SK-N-SH treated with all-trans-retinoic acid at 6 μM for 48 hours (cell line): Measurements from ENCODE around the gene RASAL1.

Experiments
- ATAC-seq: fragments of 200-7000 bp; cut with Tn5 transposase; 3 replicates; pipeline ENCODE4 v1.9.1; 2020; ENCODE audit warnings: mild to moderate bottlenecking, moderate library complexity
- ARNTL ChIP-seq: fragments of 450-650 bp; formaldehyde crosslinking; IDR thresholded peaks from 2 replicates; pipeline ENCODE4 v1.5.0; 2020; ENCODE audit warnings: low read depth, mild to moderate bottlenecking, moderate library complexity, borderline replicate concordance
- BACH2 ChIP-seq: fragments of 250-450 bp; sonication (Bioruptor Pico); IDR thresholded peaks from 2 replicates; pipeline ENCODE4 v1.9.0; 2021; ENCODE audit warnings: mild to moderate bottlenecking, borderline replicate concordance
- CSDC2 ChIP-seq: fragments of 250-450 bp; sonication (Bioruptor Pico); IDR thresholded peaks from 2 replicates; pipeline ENCODE4 v1.5.0; 2020; ENCODE audit warnings: mild to moderate bottlenecking, moderate library complexity
- ESRRG ChIP-seq: fragments of 250-450 bp; sonication (Bioruptor Pico); IDR thresholded peaks from 2 replicates; pipeline ENCODE4 v1.6.1; 2021; ENCODE audit warnings: mild to moderate bottlenecking
- GLIS3 ChIP-seq: fragments of 250-450 bp; sonication (Bioruptor Pico); IDR thresholded peaks from 2 replicates; pipeline ENCODE4 v1.5.0; 2020; ENCODE audit warnings: mild to moderate bottlenecking, moderate library complexity
- ISL1 ChIP-seq: fragments of 250-450 bp; sonication (Bioruptor Pico); IDR thresholded peaks from 2 replicates; pipeline ENCODE4 v2.1.2; 2022; ENCODE audit warnings: mild to moderate bottlenecking, moderate library complexity
- OSR1 ChIP-seq: fragments of 250-450 bp; sonication (Bioruptor Pico); IDR thresholded peaks from 2 replicates; pipeline ENCODE4 v1.8.0; 2022; ENCODE audit warnings: moderate library complexity, mild to moderate bottlenecking, inconsistent platforms
- PPARA ChIP-seq: fragments of 250-450 bp; sonication (Bioruptor Pico); IDR thresholded peaks from 2 replicates; pipeline ENCODE4 v1.5.0; 2020; ENCODE audit warnings: mild to moderate bottlenecking, borderline replicate concordance
- RARB ChIP-seq: fragments of 250-450 bp; sonication (Bioruptor Pico); IDR thresholded peaks from 2 replicates; pipeline ENCODE4 v1.8.0; 2021; ENCODE audit warnings: mild to moderate bottlenecking, moderate library complexity
- SNAI2 ChIP-seq: fragments of 250-450 bp; sonication (Bioruptor Pico); IDR thresholded peaks from 2 replicates; pipeline ENCODE4 v1.5.0; 2020; ENCODE audit warnings: mild to moderate bottlenecking, moderate library complexity
- TOX ChIP-seq: fragments of 250-450 bp; sonication (Bioruptor Pico); IDR thresholded peaks from 2 replicates; pipeline ENCODE4 v1.8.0; 2021; ENCODE audit warnings: mild to moderate bottlenecking, moderate library complexity, borderline replicate concordance
- ZFP30 ChIP-seq: fragments of 450-650 bp; formaldehyde crosslinking; IDR thresholded peaks from 2 replicates; pipeline ENCODE4 v1.5.0; 2022; ENCODE audit warnings: mild to moderate bottlenecking, moderate library complexity
- ZNF565 ChIP-seq: fragments of 450-650 bp; formaldehyde crosslinking; conservative IDR thresholded peaks from 2 replicates; pipeline ENCODE4 v1.5.0; 2020; ENCODE audit warnings: low read depth, mild to moderate bottlenecking, moderate library complexity
- ZNF70 ChIP-seq: fragments of 450-650 bp; formaldehyde crosslinking; IDR thresholded peaks from 2 replicates; pipeline ENCODE4 v1.5.0; 2020; ENCODE audit warnings: mild to moderate bottlenecking, moderate library complexity
- ZNF8 ChIP-seq: fragments of 450-650 bp; formaldehyde crosslinking; IDR thresholded peaks from 2 replicates; pipeline ENCODE4 v1.5.0; 2020; ENCODE audit warnings: mild to moderate bottlenecking, moderate library complexity
- TF ChIP-seq, protein P1 (sequence below): fragments of 250-450 bp; sonication (Bioruptor Pico); IDR thresholded peaks from 2 replicates; pipeline ENCODE4 v1.5.0; 2020; ENCODE audit warnings: mild to moderate bottlenecking, moderate library complexity
- TF ChIP-seq, protein P2 (sequence below): fragments of 250-450 bp; sonication (Bioruptor Pico); IDR thresholded peaks from 2 replicates; pipeline ENCODE4 v1.5.1; 2020; ENCODE audit warnings: low read depth, mild to moderate bottlenecking, moderate library complexity
- TF ChIP-seq, protein P3 (sequence below): fragments of 250-450 bp; sonication (Bioruptor Pico); IDR thresholded peaks from 2 replicates; pipeline ENCODE4 v1.8.0; 2020; ENCODE audit warnings: mild to moderate bottlenecking, moderate library complexity, borderline replicate concordance
- TF ChIP-seq, protein P4 (sequence below): fragments of 250-450 bp; sonication (Bioruptor Pico); IDR thresholded peaks from 2 replicates; pipeline ENCODE4 v1.5.1; 2021; ENCODE audit warnings: mild to moderate bottlenecking, moderate library complexity

Gene RASAL1

DNA sequence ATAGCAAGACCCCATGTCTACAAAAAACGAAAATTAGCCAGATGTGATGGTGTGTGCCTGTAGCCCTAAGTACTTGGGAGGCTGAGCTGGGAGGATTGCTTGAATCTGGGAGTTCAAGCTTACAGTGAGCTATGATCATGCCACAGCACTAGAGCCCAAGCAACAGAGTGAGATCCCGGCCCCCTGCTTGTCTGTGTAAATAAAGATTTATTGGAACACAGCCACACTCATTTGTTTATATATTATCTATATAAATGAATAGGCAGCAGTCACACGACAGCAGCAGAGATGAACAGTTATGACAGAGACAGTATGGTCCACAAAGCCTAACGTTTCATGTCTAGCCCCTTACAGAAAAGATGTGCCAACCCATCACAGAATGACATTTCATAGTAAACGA is 34.9 kb upstream of the RASAL1 start:
- no peak for ATAC-seq
- TF ChIP-seq, protein P1, sequence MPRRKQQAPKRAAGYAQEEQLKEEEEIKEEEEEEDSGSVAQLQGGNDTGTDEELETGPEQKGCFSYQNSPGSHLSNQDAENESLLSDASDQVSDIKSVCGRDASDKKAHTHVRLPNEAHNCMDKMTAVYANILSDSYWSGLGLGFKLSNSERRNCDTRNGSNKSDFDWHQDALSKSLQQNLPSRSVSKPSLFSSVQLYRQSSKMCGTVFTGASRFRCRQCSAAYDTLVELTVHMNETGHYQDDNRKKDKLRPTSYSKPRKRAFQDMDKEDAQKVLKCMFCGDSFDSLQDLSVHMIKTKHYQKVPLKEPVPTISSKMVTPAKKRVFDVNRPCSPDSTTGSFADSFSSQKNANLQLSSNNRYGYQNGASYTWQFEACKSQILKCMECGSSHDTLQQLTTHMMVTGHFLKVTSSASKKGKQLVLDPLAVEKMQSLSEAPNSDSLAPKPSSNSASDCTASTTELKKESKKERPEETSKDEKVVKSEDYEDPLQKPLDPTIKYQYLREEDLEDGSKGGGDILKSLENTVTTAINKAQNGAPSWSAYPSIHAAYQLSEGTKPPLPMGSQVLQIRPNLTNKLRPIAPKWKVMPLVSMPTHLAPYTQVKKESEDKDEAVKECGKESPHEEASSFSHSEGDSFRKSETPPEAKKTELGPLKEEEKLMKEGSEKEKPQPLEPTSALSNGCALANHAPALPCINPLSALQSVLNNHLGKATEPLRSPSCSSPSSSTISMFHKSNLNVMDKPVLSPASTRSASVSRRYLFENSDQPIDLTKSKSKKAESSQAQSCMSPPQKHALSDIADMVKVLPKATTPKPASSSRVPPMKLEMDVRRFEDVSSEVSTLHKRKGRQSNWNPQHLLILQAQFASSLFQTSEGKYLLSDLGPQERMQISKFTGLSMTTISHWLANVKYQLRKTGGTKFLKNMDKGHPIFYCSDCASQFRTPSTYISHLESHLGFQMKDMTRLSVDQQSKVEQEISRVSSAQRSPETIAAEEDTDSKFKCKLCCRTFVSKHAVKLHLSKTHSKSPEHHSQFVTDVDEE (CRISPR knock-in tag), result no peak
- no peak for TF ChIP-seq OSR1 (CRISPR knock-in tag)
- TF ChIP-seq ZNF70 (CRISPR knock-in tag), result no peak
- TF ChIP-seq ESRRG (CRISPR knock-in tag), result no peak
- no peak for TF ChIP-seq GLIS3
- TF ChIP-seq CSDC2 (CRISPR knock-in tag), result no peak
- no peak for TF ChIP-seq TOX (CRISPR knock-in tag)
- TF ChIP-seq, protein P2, sequence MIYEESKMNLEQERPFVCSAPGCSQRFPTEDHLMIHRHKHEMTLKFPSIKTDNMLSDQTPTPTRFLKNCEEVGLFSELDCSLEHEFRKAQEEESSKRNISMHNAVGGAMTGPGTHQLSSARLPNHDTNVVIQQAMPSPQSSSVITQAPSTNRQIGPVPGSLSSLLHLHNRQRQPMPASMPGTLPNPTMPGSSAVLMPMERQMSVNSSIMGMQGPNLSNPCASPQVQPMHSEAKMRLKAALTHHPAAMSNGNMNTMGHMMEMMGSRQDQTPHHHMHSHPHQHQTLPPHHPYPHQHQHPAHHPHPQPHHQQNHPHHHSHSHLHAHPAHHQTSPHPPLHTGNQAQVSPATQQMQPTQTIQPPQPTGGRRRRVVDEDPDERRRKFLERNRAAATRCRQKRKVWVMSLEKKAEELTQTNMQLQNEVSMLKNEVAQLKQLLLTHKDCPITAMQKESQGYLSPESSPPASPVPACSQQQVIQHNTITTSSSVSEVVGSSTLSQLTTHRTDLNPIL (CRISPR knock-in tag), result no peak
- TF ChIP-seq, protein P3, sequence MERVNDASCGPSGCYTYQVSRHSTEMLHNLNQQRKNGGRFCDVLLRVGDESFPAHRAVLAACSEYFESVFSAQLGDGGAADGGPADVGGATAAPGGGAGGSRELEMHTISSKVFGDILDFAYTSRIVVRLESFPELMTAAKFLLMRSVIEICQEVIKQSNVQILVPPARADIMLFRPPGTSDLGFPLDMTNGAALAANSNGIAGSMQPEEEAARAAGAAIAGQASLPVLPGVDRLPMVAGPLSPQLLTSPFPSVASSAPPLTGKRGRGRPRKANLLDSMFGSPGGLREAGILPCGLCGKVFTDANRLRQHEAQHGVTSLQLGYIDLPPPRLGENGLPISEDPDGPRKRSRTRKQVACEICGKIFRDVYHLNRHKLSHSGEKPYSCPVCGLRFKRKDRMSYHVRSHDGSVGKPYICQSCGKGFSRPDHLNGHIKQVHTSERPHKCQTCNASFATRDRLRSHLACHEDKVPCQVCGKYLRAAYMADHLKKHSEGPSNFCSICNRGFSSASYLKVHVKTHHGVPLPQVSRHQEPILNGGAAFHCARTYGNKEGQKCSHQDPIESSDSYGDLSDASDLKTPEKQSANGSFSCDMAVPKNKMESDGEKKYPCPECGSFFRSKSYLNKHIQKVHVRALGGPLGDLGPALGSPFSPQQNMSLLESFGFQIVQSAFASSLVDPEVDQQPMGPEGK (CRISPR knock-in tag), result no peak
- TF ChIP-seq PPARA (CRISPR knock-in tag), result no peak
- TF ChIP-seq ISL1, result no peak
- TF ChIP-seq, protein P4, sequence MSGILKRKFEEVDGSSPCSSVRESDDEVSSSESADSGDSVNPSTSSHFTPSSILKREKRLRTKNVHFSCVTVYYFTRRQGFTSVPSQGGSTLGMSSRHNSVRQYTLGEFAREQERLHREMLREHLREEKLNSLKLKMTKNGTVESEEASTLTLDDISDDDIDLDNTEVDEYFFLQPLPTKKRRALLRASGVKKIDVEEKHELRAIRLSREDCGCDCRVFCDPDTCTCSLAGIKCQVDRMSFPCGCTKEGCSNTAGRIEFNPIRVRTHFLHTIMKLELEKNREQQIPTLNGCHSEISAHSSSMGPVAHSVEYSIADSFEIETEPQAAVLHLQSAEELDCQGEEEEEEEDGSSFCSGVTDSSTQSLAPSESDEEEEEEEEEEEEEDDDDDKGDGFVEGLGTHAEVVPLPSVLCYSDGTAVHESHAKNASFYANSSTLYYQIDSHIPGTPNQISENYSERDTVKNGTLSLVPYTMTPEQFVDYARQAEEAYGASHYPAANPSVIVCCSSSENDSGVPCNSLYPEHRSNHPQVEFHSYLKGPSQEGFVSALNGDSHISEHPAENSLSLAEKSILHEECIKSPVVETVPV (CRISPR knock-in tag), result no peak
- no peak for TF ChIP-seq ZFP30 (CRISPR knock-in tag)

DNA sequence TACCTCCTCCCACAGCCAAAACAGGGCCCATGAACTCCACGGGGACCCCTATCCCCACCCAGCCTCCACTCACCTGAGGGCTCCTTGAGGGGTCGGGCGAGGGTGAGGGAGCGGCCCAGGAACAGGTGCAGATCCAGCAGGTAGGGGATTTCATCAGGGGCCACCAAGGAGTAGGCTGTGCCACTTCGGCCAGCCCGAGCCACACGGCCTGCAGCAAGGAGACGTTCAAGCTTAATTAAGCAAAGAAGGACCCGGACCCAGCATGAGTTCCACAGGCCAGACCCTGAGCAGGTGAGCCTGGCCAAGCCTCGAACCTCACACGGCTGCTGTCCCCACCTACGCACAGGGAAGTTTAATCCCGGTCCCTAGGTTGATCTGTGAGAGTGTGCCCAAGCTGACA is 34.1 kb upstream of the RASAL1 start:
- no peak for ATAC-seq
- TF ChIP-seq ZNF8 (CRISPR knock-in tag), result no peak
- no peak for TF ChIP-seq TOX (CRISPR knock-in tag)
- TF ChIP-seq, protein P2 (CRISPR knock-in tag), result no peak
- no peak for TF ChIP-seq ISL1
- no peak for TF ChIP-seq BACH2 (CRISPR knock-in tag)

DNA sequence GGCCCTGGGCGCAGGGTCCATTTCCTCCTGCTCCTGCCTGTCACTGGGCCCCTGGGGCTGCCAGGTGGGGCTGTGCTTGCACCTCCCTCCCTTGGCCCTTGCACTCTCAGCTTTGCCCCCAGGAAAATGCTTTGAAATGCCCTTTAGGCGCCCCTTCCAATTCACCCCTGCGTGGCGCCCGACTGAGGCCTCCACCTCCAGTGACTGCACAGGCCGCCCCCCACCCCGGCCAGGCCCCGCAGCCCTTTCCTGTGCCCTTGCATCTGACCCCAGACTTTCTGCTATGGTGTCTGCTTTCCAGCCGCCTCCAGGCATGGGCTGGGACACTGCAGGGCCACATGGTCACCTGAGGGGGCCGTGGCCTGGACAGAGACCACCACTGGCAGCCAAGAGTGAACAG is 32.3 kb upstream of the RASAL1 start:
- no peak for ATAC-seq
- TF ChIP-seq RARB (CRISPR knock-in tag) (no peak), ZNF565 (CRISPR knock-in tag) (no peak), ARNTL (CRISPR knock-in tag) (no peak)

DNA sequence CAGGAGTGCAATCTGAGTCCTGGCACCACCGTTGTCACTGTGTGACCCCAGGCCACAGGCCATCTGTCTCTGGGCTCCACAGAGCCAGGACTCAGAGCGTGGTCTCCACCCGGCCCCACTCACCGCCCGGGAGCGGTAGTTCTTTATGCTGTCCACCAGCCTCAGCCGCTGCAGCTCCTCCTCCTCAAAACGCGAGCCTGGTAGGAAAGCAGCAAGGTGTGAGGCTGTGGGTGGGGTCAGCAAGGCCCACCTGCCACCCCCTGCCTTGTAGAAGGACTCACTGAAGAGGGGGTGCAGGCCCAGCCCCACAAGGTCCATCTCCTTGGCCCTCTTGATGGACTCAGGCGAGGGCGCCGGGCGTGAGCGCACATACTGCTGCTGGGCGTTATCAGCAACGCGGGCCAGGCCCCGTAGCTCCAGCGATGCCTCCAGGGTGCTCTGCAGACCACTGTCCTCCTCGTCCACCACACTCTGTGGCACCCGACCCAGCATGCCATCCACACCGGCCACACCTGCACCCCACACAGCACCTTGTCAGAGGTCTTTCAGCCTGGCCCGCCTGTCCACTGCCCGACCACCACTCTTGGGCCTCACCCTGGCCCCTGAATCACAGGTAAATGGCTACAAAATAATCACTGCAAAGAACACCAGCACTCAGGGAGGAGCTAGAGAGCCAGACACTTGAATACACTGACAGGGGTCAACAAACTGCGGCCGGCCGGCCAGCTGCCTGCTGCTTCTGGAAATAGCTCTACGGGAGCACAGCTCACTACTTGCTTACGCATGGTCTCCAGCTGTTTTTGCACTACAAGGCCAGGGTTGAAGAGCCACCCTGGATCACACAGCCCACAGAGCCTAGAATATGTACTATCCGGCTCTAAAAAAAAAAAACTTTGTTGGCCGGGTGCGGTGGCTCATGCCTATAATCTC is 30.2 kb upstream of the RASAL1 start:
- ATAC-seq, result no peak
- TF ChIP-seq ISL1, result no peak
- TF ChIP-seq, protein P2 (CRISPR knock-in tag), result no peak
- TF ChIP-seq, protein P4 (CRISPR knock-in tag), result no peak
- TF ChIP-seq, protein P1 (CRISPR knock-in tag), result no peak
- no peak for TF ChIP-seq SNAI2 (CRISPR knock-in tag)
